ENCODE results near the gene HHATL. TPM values are rescaled to one million over a fixed set of nuclear protein-coding genes. Genes with fewer than 3 reads are reported as not detected.

HHATL gene
- total RNA-seq, 1 experiment from 2014 or later = not detected

DNA sequence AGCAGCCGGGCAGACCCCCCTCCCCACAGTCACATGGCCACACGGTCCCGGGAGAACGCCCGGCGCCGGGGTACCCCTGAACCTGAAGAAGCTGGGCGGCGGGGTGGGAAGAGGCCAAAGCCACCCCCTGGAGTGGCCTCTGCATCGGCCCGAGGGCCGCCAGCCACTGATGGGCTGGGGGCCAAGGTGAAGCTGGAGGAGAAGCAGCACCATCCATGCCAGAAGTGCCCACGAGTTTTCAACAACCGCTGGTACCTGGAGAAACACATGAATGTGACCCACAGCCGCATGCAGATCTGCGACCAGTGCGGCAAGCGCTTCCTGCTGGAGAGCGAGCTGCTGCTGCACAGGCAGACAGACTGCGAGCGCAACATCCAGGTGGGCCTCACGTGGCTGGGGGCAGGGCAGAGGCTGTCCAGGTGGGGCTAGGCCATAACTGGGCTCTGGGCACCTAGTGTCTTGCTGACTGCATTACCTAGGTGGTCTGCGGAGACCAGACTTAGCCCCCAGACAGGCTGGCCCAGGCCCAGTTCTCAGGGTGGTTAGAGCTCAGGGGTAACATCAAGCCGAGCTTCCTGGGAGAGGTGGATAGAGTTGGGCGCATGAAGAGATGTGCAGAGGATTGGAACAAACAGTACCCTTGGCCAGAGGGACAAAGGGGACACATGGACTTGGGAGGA lies 43.0 kb downstream of the HHATL start:
- no peak for DNase-seq (ENCODE audit: low spot score)

DNA sequence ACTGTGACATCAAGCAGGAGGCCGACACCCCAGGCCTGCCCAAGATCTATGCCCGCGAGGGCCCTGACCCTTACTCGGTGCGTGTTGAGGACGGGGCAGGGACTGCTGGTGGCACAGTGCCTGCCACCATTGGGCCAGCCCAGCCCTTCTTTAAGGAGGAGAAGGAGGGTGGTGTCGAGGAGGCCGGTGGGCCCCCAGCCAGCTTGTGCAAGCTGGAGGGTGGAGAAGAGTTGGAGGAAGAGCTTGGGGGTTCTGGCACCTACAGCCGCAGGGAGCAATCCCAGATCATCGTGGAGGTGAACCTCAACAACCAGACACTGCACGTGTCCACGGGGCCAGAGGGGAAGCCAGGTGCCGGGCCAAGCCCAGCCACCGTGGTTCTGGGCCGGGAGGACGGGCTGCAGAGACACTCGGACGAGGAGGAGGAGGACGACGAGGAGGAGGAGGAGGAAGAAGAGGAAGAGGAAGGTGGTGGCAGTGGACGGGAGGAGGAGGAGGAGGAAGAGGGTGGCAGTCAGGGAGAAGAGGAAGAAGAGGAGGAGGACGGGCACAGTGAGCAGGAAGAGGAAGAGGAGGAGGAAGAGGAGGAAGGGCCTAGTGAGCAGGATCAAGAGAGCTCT lies 43.7 kb downstream of the HHATL start:
- DNase-seq (ENCODE audit: low spot score) = no peak
- in situ Hi-C loops (cut with HindIII; ENCODE audit: low sequenced_read_pairs) = no loop called here

More for the DNA sequence above, 43.0 kb downstream of the HHATL start:
- in situ Hi-C loops (cut with HindIII; ENCODE audit: low sequenced_read_pairs) = no loop called here

DNA sequence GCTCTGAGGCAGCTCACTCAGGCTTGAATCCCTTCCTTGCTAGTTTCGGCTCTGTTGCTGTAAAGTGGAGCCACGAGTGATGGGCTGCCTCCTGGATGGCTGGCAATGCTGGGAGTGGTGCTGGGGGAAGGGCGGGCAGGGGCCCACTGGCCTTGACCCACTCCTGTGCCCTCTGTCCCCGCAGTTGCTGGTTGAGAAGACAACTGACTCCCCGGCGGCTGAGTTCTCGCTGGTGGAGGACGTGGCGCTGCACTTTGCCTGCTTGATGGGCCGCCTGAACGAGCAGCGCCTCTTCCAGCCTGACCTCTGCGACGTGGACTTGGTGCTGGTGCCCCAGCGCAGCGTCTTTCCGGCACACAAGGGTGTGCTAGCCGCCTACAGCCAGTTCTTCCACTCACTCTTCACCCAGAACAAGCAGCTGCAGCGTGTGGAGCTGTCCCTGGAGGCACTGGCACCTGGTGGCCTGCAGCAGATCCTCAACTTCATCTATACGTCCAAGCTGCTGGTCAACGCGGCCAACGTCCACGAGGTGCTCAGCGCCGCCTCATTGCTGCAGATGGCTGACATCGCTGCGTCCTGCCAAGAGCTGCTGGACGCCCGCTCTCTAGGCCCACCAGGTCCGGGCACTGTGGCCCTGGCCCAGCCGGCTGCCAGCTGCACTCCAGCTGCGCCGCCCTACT lies 44.4 kb downstream of the HHATL start:
- DNase-seq (ENCODE audit: low spot score) = no peak

DNA sequence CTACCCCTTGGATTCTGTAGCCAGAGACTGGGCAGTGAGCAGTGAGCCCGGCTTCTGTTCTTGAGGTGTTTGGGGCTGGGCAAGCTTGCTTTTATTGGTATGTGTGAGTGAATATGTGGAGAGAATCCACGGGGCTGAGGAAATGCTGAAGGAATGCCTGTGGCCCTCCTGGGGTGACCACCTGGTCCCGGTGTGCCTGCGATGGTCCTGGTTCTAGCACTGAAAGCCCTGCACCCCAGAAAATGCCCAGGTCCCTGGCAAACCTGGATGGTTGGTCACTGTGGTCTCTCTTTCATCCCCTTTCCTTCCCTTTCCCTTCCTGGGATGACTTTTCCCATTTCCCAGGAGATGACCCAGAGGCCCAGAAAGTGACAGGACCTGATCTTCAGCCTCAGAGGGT lies 44.9 kb downstream of the HHATL start:
- in situ Hi-C loops (cut with HindIII; ENCODE audit: low sequenced_read_pairs) = no loop called here
- DNase-seq (ENCODE audit: low spot score) = no peak

More for the DNA sequence above, 44.4 kb downstream of the HHATL start:
- in situ Hi-C loops (cut with HindIII; ENCODE audit: low sequenced_read_pairs) = no loop called here

DNA sequence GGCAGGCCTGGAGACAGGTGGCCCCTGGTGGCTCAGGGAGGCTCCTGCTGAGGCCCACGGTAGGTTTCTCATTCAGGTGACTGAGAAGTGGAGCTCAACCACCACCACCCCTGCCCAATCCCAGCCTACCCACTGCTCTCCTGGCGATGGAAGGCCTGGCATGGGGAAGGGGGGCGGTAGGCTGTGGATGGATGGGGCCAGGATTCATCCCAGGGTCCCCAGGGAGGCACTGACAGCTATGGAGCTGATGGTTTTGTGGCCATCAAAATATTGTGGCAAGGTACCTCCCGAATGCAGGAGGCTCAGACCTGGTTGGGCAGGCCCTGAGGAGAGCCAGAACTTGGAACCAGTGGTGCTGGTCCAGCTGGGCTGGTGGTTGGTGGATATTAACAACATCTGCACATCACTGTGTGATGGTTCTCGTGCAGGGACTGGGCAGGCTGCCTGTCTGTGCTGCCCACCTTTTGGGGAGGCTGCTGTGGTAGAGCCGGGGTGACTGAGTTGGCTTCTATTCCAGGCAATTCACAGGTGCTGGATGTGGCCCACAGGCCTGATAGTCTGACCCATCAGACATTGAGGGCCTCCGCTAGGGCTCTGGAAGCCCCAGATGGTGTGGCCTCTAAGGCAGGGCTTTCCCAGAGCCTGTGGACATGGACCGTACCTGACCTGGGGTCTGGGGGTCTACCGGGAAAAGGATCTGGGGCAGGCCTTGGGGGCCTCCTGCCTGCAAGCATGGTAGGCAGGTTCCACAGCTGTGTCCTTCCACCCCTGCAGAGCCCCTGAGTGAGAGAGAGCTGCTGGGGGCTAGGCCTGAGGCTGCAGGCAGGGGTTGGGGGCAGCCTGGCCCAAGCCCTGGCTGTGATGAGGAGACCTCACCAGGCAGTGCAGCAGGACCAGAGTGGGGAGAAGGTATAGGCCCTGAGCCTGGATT lies 45.7 kb downstream of the HHATL start:
- in situ Hi-C loops (cut with HindIII; ENCODE audit: low sequenced_read_pairs) = no loop called here
- DNase-seq (ENCODE audit: low spot score) = no peak

DNA sequence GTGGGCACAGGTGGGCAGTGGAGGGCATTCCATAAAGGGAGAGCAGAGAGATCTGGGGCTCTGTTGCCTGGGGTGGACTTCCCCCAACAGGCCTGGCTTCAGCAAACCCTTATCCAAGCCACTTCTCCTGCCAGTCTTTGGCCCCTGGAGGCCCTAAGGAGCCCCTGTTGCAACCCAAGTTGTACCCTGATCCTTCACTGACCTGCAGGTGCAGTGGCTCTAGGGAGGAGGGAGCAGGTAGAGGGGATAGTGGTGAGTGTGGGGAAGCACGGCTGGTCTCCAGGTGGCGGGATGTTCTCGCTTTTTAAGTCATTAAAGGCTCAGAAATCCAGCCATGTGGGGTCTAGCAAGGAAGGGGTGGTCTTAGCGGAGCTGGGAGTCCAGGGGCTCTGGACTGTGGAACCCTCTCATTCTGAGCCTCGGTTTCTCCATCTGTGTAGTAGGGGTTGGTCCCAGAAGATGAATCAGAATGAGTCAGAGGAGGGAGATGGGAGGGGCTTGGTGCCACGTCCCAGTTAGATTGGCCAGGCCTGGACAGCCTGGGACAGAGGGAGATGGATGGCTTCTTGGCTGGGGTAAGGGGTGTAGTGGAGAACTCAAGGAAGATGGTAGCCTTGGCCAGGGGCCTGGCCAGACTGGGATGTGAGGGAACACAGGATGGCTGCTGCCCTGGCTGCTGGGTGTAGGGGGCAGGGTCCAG lies 46.5 kb downstream of the HHATL start:
- in situ Hi-C loops (cut with HindIII; ENCODE audit: low sequenced_read_pairs) = no loop called here
- DNase-seq (ENCODE audit: low spot score) = no peak

DNA sequence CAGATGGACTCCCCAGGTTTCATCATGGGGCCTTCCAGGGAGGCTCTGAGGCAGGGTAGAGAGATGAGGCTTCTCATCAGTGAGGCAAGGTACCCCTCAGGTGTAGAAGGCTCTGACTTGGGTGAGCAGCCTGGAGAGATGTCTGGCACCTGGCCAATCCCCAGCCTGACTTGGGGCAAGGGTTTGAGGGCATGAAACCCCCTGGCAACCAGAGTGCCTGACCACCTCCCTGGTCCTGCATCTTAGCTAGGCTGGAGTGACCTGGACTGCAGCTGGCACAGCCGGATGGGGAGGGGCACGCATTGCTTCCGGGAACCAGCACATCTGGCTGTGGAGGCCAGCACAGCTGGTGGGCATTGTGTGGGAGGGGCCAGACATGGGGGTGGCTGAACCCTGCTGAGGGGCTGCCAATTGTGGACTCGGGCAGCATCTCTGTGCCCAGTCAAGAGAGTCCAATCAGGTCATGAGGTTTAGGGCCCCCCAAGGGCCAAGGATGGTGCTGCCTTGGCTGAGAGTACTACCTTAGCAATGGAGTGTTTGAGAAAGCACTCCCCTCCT lies 47.2 kb downstream of the HHATL start:
- in situ Hi-C loops (cut with HindIII; ENCODE audit: low sequenced_read_pairs) = no loop called here
- DNase-seq (ENCODE audit: low spot score) = no peak

DNA sequence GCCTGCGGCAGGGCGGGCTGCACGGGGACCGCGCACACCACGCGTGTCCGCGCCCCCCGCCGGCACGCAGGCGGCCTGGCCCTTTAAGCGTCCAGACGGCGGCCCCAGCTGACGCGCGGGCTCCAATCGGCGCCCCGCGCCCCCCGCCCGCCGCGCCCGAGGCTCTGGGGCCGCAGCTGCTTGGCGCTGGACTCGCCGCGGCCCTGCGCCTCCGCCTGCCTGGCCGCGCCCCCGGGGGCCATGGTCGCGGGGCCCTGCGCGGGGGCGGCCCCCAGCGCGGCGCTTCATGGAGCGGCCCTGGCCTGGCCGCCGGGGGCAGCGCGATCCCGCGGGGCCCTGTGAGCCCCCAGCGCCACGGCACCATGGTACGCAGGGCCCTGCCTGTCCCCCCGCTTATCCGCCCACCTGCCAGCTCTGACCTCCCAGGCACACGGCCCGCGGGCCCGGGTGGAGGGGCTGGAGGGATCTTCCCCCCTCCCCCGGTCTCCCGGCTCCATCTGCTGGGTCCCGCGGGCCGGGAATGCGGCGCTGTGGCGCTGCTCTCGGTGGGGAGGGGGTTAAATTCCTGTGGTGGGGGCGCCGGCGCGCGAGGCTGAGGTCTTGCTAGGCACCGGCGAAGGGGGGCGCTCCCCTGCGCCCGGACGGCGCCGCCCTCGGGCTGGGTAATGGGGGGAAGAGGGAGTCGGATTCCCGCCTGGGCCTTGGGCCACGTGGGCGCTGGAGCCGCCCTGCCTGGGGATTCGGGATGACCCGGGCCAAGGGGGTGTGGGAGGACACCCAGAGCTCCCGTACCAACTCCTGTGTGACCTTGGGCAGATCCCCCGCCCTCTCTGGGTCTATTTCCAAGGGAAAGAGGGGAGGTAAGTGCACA lies 48.0 kb downstream of the HHATL start:
- DNase-seq (ENCODE audit: low spot score) = peak; percentile 57
- in situ Hi-C loops (cut with HindIII; ENCODE audit: low sequenced_read_pairs) = no loop called here

DNA sequence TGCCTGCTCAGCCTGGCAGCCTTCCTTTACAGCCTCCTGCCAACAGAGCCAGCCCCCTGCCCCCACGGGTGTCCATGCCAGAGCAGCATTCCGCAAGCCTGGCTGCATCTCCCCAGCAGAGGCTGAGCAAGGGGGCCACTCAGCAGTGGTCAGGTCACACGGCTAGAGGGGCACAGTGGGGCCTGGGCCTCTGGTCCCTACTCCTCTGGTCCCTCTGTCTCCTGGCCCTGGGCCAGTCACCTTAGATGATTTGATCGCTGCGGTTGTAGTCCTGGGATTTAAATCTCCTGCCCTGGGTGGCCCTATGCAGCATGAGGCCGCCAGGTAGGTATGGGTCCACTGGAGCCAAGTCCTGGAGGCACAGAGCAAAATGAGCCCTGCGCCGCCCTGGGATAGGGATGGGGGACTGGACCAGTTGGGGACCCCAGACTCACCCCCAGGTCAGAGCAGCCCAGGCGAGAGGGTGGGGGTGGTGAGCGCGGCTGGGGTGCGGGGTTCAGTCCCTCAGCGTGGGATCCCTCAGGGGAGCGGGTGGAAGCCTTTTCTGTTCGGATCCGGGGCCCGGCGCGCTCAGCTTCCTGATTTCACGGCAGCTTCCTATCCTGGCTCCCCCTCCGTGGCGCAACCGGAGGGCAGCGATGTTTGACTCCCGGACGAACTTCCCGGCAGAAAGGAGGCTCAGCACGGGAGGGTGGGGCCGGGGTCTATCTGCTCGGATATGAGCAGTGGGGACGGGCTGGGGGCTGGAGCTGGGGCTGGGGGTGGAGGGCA lies 48.9 kb downstream of the HHATL start, which contains the start of gene ZBTB47:
Gene ZBTB47, plus strand, starts transcription at position 138 of the 771 bp plus-strand sequence. CDS start 4,659 bp downstream, outside the sequence.
- DNase-seq (ENCODE audit: low spot score) = peak; percentile 47
- in situ Hi-C loops (cut with HindIII; ENCODE audit: low sequenced_read_pairs) = no loop called here

DNA sequence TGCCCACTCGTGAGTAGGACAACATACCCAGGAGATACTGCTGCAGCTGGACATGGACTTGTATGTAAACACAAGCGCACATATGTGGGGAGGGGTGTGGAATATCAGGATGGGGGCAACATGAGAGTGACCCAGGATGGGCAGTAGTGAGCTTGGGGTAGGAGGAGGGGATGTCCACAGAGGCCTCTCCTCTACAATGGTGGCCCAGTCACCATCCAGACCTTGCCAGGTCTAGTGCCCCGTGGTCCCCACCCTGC lies 49.4 kb downstream of the HHATL start:
- in situ Hi-C loops (cut with HindIII; ENCODE audit: low sequenced_read_pairs) = no loop called here
- no peak for DNase-seq (ENCODE audit: low spot score)

DNA sequence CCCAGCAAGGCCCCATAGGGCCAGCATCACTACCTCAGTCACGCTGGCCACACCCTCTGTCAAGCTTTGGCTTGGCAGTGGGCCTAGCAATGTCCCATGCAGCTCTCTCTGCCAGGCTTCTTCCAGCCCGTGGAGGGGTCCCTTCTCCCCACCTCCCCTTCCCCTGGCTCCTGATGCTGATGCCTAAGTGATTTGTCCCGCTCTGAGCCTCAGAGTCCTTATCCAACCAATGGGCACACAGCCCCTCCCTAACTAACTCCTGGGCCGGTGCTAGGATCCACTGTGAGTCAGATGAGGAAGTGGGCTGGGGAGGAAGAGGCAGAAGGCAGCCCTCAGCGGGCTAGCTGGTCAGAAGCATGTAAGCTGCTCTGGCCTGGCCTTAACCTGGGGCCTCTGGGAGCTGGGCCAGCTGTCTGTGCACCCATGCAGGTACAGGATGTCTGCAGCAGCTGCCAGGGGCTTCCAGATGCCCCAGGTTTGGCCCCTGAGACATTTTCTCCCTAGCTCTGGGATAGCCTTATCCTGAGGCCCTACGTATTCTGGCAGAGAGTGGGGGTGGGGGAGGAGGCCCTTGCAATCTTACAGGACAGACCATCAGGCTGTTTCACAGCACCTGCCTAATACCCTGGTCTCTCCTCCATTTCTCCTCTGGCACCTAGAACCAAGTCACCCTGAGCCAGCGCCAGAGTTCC lies 49.8 kb downstream of the HHATL start:
- DNase-seq (ENCODE audit: low spot score) = peak; percentile 52
- in situ Hi-C loops (cut with HindIII; ENCODE audit: low sequenced_read_pairs) = no loop called here

DNA sequence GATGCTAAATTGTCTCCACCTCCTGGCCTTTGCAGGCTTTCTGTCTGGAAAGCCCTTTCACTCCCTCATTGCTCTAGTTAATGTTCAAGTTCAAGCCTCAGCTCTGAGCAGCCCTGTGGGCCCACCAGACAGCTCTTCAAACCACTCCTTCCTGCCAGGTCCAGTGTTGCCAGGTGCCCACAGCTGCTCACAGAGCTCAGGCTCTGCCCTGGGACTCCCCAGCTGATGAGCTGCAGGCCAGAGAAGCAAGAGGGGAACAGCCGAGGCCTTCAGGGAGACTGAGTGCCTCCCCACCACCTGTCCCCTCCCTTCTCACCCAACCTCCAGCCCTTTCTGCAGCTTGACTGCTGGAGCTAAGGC lies 50.4 kb downstream of the HHATL start:
- in situ Hi-C loops (cut with HindIII; ENCODE audit: low sequenced_read_pairs) = no loop called here
- DNase-seq (ENCODE audit: low spot score) = no peak

DNA sequence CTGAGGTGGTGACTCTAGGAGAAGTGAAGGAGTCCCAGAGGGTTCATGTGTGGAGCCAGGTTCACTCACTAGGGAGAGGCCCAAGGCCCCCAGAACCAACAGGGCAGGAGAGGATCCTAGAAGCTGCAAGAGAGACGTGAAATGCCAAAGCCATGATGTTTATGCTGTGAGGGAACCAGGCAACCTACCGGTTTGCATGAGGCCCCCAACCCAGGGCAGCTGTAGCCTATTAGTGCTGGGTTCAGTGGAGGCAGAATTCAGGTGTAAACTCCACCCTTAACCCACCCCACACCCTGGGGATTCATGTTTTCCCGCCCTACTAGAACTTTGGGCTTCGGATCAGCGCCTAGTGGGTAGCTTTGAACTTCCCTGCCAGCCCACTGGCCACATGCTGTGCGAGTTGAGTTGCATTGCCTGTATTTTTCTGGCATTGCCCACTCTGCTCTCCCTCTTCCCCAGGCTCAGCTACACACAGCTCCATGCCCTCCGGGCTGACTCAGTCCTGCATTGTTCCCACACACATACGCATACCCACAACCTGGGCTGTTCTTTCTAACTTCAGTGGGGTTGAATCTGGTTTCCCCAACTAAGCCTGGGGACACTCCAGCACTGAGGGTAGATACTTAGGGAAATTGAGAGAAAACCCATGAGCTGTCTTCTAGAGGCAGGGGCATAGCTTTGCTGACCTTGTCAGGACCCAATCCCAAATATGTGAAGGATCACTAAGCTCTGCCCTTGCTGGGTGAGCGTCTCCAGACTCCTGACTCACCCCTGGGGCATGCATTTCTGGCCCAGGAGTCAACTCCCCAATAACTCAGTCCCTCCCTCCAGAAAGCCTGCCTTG lies 51.1 kb downstream of the HHATL start:
- DNase-seq (ENCODE audit: low spot score) = no peak
- in situ Hi-C loops (cut with HindIII; ENCODE audit: low sequenced_read_pairs) = no loop called here

DNA sequence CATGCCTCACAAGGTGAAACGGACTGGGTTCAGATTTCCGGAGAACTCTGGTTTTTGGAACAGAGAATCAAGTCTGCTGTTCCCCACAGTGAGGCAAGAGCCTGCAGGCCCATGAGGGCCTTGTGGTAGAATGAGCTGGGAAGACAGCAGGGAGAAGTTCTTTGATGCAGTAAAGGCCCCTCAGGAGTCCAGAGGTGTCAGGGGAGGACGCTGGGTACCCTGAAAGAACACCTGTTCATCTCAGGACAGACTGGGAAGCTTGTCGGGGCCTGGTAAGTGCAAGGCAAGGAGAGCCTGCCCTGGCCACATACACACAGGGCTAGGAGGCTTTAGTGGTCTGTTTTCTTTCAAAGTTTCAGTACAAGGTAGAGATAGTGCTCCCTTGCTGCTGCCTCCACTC lies 52.8 kb downstream of the HHATL start:
- in situ Hi-C loops (cut with HindIII; ENCODE audit: low sequenced_read_pairs) = no loop called here

DNA sequence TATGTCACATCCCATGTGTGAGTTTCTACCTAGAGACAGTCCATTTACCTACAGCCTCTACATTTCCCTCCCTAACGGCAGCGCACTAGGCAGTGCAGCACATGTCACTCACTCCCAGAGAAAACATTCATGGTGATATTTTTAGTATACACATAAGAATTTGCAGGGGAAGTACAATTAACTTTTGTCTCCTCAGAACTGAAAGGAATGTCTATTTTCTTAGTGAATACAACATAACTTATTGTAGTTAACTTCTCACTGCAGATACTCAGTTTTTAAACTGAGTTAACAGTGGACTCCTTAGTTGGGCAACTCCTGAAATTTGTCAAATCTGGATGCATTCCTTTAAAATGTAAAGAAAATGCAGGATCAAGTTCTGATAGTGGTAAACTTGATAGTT lies 53.6 kb downstream of the HHATL start:
- DNase-seq (ENCODE audit: low spot score) = no peak
- in situ Hi-C loops (cut with HindIII; ENCODE audit: low sequenced_read_pairs) = no loop called here

More for the DNA sequence above, 52.8 kb downstream of the HHATL start:
- no peak for DNase-seq (ENCODE audit: low spot score)
